Mucosa of stomach (tissue), 1 donor: ENCODE data around the gene ARHGEF11.

ENCODE experiments used
- H3K27me3 ChIP-seq: one replicate; pipeline ENCODE4 v1.7.0; 2013; ENCODE audit warnings: mild to moderate bottlenecking, low read length; ENCODE audit not compliant: control insufficient read depth, insufficient read depth
- H3K36me3 ChIP-seq: one replicate; pipeline ENCODE4 v1.7.0; 2013; ENCODE audit warnings: low read length; ENCODE audit not compliant: control insufficient read depth, insufficient read depth
- H3K4me1 ChIP-seq: one replicate; pipeline ENCODE4 v1.7.0; 2013; ENCODE audit warnings: mild to moderate bottlenecking, low read length; ENCODE audit not compliant: control insufficient read depth, insufficient read depth
- H3K4me3 ChIP-seq: one replicate; pipeline ENCODE4 v1.7.0; 2013; ENCODE audit warnings: low read length
- H3K9ac ChIP-seq: one replicate; pipeline ENCODE4 v1.7.0; 2013; ENCODE audit warnings: mild to moderate bottlenecking, low read length, moderate library complexity
- H3K9me3 ChIP-seq: one replicate; pipeline ENCODE4 v1.7.0; 2013; ENCODE audit warnings: mild to moderate bottlenecking, low read length, moderate library complexity; ENCODE audit not compliant: control insufficient read depth
- donor health status: Pancreatic carcinoma.

Gene ARHGEF11

DNA sequence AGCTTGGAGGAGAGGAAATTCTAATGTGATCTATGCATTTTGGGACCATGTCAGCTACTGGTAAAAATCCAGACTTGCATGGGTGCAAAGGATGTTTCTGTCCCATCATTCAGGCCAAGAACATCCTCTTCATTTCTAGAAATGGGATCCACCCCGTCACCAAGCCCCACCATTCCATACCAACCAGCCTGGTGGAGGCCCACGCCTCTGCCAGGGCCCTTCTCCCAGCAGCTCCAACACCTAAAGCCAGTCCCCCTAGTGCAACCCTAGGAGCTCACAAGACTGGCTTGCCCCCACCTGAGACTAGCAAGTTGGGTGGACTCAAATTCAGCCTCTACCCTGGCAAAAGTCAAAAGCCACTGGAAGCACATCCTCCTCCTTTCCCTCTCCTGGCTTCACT is 1.9 kb downstream of the ARHGEF11 start:
- Histone ChIP-seq H3K27me3 (no peaks in the 10 kb centered on the region), H3K4me1 (peaks cover 23% of the 10 kb centered on the region), H3K4me3 (peak overlapping the region; percentile 33), H3K36me3 (no peaks in the 10 kb centered on the region), H3K9me3 (no peaks in the 10 kb centered on the region), H3K9ac (peak overlapping the region; percentile 88)

DNA sequence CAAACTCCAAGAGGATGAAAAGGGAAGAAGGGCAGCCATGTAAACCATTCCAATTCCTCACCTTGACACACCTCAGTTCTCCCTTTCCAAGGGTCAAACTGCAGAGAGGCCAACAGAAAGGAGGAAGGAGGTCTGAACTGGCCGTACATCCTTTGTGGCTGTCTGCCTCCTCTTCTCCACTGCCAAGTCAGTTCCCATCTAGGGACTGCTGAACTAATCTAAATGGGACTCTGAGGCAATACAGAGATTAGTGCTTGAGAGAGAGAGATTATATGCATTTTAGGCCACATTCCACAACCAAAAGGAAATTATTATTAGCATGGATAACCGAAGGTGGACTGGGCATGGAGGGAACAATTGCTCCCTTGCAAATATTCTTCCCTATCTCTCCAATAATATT is 2.7 kb downstream of the ARHGEF11 start:
- no peak overlapping the region for H3K9ac ChIP-seq
- H3K27me3 ChIP-seq, result no peaks in the 10 kb centered on the region
- H3K4me3 ChIP-seq, result no peak overlapping the region
- H3K36me3 ChIP-seq, result no peaks in the 10 kb centered on the region
- peaks cover 23% of the 10 kb centered on the region for H3K4me1 ChIP-seq
- H3K9me3 ChIP-seq, result no peaks in the 10 kb centered on the region

DNA sequence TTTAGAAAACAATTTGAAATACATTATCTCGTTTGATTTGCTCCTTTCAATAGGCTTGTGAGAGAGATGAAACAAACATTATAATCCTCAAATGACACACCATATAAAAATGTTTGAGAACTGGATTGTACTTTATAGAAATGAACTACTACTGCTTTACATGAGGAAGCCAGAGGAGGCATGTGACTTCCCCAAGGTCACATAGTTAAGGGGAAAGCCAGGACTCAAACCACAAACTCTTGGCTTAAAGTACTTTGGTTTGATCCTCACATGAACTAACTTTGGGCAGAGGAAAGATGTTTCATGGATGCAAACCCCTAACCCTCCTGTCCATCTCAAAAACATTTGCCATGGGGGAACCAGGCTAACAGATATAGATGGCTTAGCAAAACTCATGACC is 4.7 kb downstream of the ARHGEF11 start:
- Histone ChIP-seq H3K4me1 (peaks cover 23% of the 10 kb centered on the region), H3K27me3 (no peaks in the 10 kb centered on the region), H3K36me3 (no peaks in the 10 kb centered on the region), H3K9ac (no peak overlapping the region), H3K4me3 (no peak overlapping the region), H3K9me3 (no peaks in the 10 kb centered on the region)

DNA sequence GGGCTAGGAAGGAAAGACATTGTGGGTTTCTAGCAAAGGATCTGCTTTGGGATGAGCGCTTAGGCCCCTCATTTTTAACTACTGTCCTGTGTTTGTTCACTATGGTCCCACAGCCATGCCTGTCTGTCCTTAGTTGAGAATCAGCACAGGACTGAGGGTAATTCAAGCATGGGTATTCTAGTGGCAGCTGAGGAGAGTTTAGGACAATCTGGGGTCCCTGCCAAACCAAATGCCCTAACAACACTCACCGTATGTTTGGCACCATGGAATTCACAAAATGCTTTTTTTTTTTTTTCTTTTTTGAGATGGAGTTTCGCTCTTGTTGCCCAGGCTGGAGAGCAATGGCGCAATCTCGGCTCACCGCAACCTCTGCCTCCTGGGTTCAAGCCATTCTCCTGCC is 10.4 kb downstream of the ARHGEF11 start:
- no peaks in the 10 kb centered on the region for H3K9me3 ChIP-seq
- no peaks in the 10 kb centered on the region for H3K27me3 ChIP-seq
- no peaks in the 10 kb centered on the region for H3K36me3 ChIP-seq
- H3K9ac ChIP-seq, result no peak overlapping the region
- no peak overlapping the region for H3K4me3 ChIP-seq
- H3K4me1 ChIP-seq, result peaks cover 23% of the 10 kb centered on the region

DNA sequence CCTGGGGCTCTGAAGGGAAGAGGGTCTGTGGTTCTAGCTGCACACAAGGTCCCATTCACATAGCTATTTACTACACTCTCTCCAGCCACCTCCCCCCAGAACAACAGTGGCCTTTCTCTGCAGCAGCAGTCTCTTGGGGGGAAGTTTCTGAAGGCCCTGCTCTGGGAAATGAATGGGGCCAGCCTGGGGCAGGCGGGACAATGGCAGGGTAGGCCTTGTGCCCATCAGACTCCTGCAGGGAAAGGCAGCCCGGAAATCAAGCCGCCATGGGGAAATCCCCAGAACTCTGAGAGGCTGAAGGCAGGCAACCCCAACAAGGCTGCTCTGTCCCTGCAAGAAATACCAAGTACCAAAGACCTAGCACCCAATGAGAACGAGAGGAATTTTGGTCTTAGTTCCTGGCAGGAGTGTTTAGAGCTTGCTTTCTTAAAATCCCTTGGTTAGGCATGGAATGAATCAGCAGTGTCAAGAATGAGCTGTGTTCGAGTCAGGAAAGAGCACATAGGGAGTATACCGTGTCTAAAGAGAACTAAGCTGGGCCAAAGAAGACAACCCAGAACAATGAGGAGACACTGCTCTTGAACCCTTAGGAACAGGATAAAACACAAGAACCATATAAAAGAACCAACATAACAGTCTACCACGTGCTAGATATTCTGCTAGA is 11.3 kb downstream of the ARHGEF11 start:
- H3K4me1 ChIP-seq, result peaks cover 23% of the 10 kb centered on the region
- H3K9me3 ChIP-seq, result no peaks in the 10 kb centered on the region
- H3K27me3 ChIP-seq, result no peaks in the 10 kb centered on the region
- H3K36me3 ChIP-seq, result no peaks in the 10 kb centered on the region
- no peak overlapping the region for H3K4me3 ChIP-seq
- H3K9ac ChIP-seq, result no peak overlapping the region

DNA sequence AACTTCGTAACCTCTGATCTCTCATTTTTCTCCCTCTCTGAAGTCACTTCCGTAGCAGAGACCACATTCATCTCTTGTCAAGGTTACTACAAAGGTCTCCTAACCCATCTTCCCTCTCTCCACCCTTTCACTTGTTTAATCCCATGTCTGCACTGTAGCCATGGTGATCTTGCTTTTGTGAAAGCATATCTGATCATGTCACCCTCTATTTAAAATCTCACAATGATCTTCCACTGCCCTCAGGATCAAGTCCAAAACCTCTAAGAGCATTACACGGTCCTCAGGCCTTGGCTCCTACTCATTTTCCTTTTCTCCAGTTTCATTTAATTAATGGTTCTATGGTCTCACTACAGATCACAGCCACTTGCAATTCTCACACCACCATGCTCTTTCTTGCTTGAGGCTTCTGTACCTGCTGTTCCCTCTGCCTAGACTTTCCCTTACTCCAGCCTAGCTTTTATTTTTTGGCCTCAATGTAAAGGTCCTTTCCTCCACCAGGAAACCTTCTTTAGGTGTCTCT is 12.1 kb downstream of the ARHGEF11 start:
- H3K4me1 ChIP-seq, result peaks cover 23% of the 10 kb centered on the region
- H3K9ac ChIP-seq, result no peak overlapping the region
- H3K27me3 ChIP-seq, result no peaks in the 10 kb centered on the region
- H3K36me3 ChIP-seq, result no peaks in the 10 kb centered on the region
- no peak overlapping the region for H3K4me3 ChIP-seq
- H3K9me3 ChIP-seq, result no peaks in the 10 kb centered on the region

DNA sequence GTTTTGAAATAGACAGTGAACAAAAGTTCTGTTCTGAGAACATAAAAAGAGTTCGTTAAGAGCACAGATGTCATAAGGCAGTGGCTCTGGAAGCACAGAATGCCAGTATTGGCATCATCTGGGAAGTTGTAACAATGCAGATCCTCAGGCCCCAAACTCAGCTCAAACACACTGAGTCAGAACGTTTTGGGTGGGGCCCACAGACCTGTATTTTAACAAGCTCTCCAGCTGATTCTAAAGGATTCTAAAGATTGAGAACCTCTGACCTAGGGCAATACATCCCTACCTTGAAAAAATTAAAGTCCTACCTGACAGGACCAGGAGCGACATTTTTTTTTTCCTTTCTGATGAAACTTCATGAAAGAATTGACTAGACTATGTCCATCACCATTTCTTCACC is 13.2 kb downstream of the ARHGEF11 start:
- Histone ChIP-seq H3K9me3 (no peaks in the 10 kb centered on the region), H3K4me1 (peaks cover 23% of the 10 kb centered on the region), H3K36me3 (no peaks in the 10 kb centered on the region), H3K9ac (no peak overlapping the region), H3K4me3 (no peak overlapping the region), H3K27me3 (no peaks in the 10 kb centered on the region)

DNA sequence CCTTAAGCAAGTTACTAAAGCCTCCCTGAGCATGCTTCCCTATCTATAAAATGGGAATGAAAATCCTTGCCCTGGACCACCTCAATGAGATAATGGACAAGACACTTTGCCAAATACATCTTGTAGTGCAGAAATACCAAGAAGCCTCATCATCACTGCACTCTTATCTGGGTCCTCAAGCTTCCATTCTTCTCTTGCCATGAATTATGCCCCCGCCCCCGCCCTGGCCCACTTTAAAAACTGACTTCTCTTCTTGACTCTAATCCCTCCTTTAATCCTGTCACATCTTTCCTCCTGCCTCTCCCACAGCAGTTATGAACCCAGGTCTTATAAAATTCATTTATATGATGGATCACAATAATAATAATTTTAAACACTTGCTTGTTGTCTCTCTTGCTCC is 14.8 kb downstream of the ARHGEF11 start:
- Histone ChIP-seq H3K4me1 (peaks cover 32% of the 10 kb centered on the region), H3K4me3 (no peak overlapping the region), H3K9ac (no peak overlapping the region), H3K9me3 (no peaks in the 10 kb centered on the region), H3K27me3 (no peaks in the 10 kb centered on the region), H3K36me3 (no peaks in the 10 kb centered on the region)

DNA sequence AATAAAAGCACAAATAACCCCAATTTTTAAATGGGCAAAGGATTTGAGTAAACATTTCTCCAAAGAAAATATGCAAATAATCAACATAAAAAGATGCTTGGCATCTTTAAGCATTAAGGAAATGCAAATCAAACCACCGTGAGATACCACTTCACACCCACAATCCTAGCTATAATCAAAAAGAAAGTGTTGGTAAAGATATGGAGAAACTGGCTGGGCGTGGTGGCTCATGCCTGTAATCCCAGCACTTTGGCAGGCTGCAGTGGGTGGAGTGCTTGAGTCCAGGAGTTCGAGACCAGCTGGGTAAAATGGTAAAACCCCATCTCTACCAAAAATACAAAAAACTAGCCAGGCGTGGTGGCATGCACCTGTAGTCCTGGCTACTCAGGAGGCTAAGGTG is 16.9 kb downstream of the ARHGEF11 start:
- H3K9me3 ChIP-seq, result no peaks in the 10 kb centered on the region
- no peaks in the 10 kb centered on the region for H3K27me3 ChIP-seq
- no peaks in the 10 kb centered on the region for H3K36me3 ChIP-seq
- H3K9ac ChIP-seq, result no peak overlapping the region
- H3K4me1 ChIP-seq, result peaks cover 21% of the 10 kb centered on the region
- H3K4me3 ChIP-seq, result no peak overlapping the region

DNA sequence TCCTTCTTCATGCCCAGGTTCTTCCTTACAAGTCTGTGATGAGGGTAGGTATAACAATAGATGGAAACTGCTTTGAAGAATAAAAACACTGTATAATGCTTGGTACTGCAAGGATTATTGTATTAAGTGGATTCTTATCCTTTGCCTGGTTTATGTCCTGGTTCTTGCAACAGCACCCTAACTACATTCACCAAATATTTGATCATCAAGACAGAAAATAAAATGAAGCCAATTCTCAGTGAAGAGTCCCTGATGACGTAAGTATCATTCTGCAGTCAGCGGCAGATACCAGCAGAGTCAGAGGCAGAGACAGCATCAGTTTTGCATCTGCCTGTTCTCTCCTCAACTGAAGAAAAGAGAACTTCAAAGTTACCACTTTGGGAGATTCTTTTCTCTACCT is 19.7 kb downstream of the ARHGEF11 start:
- peaks cover 12% of the 10 kb centered on the region for H3K4me1 ChIP-seq
- H3K36me3 ChIP-seq, result no peaks in the 10 kb centered on the region
- H3K4me3 ChIP-seq, result no peak overlapping the region
- no peak overlapping the region for H3K9ac ChIP-seq
- no peaks in the 10 kb centered on the region for H3K9me3 ChIP-seq
- no peaks in the 10 kb centered on the region for H3K27me3 ChIP-seq

DNA sequence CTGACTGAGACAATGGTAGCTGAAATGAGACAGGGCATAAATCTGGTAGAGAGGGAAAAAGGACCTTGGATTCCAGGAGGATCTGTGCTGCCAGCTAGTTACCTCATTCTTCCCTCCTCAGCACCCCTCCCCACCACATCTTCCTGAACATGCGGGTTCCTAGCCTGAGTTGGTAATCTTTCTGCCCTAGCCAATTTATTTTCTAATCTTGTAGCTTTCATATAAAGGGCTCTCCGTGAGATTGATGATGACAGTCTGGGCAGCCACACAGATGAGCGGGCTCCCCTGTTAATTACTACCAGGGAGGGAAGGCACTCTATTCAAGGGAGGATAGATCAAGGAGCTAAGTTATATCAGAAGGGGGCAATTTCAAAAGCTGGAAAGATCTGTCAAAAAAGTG is 20.2 kb downstream of the ARHGEF11 start:
- H3K9ac ChIP-seq, result no peak overlapping the region
- H3K27me3 ChIP-seq, result no peaks in the 10 kb centered on the region
- no peak overlapping the region for H3K4me3 ChIP-seq
- no peaks in the 10 kb centered on the region for H3K36me3 ChIP-seq
- H3K9me3 ChIP-seq, result no peaks in the 10 kb centered on the region
- peaks cover 12% of the 10 kb centered on the region for H3K4me1 ChIP-seq

DNA sequence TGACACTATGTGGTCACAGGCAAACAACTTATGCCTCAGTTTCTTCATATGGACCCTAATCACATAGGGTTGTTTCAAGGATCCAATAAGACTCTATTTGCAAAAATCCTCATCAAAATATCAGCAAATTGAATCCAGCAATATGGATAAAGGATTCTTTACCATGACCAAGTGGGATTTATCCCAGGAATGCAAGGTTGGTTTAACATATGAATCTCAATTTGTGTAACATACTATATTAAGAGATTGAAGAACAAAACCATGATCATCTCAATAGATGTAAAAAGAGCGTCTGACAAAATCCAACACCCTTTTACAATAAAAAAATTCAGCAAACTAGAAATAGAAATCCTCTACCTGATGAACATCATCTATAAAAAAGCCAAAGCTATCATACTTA is 23.9 kb downstream of the ARHGEF11 start:
- Histone ChIP-seq H3K9me3 (no peaks in the 10 kb centered on the region), H3K4me3 (no peak overlapping the region), H3K9ac (no peak overlapping the region), H3K4me1 (peaks cover 12% of the 10 kb centered on the region), H3K27me3 (no peaks in the 10 kb centered on the region), H3K36me3 (no peaks in the 10 kb centered on the region)

DNA sequence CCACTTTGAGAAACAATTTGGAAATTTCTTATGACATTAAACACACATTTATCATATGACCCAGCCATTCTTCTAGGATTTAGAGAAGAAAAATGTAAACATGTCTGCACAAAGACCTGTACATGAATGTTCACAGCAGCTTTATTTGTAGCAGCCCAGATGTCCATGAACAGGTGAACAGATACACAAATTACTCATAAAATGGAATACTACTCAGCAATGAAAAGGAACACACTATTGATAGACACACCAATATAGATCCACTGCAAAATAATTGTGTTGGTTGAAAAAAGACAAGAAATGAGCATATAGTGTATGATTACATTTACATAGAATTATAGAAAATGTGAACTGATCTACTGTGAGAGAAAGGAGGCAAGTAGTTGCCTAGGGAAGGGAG is 26.1 kb downstream of the ARHGEF11 start:
- H3K27me3 ChIP-seq, result no peaks in the 10 kb centered on the region
- H3K4me1 ChIP-seq, result no peaks in the 10 kb centered on the region
- no peaks in the 10 kb centered on the region for H3K36me3 ChIP-seq
- H3K9me3 ChIP-seq, result no peaks in the 10 kb centered on the region
- H3K4me3 ChIP-seq, result no peak overlapping the region
- H3K9ac ChIP-seq, result no peak overlapping the region
